ENCODE results near the gene TUBGCP2. TPM values are rescaled to one million over a fixed set of nuclear protein-coding genes. Genes with fewer than 3 reads are reported as not detected.

The TUBGCP2 gene
- total RNA-seq, 1 experiment from 2014 or later: 21.4 TPM

DNA sequence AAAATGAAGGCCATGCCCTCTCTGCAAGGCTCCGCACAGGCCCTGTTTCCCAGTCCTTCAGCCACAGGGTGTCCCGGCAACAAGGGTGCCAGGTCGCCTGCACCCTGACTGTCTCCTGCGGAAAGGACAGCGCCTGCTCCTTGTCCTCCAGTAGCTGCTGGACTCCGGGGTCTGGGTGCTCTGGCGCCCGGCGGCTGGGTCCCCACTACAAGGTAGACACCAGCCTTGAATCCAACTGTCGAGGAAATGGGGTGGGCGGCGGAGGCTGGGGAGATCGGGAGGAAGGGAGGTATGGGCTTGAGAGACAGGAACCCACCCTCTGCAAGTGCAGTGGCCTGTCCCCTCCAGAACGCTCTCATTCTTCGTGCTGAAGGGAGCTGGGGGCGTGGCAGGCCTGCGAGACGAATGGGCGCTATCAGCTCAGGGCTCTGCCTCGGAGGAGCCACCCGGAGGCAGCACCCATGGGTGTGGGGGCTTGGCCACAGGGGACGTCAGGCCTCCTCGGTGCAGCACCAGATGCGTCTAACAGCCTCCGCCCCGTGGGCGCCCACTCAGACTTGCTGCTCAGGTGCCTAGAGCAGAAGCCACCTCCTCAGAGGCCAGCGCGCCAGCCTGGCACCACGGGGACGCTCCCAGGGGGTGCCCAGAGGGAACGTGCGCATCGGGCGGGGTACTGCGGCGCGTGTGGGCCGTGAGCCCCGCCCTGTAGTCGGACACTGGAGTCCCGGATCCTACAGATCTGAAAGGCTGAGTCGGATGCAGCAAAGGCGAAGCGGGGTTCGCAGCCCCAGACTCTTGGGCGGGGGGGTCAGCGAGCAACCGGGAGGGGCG is 47.6 kb downstream of the TUBGCP2 start:
- H2AFZ ChIP-seq (ENCODE audit: low read length): peak overlapping the region; percentile 72
- peaks cover 35% of the 10 kb centered on the region for H3K4me1 ChIP-seq (ENCODE audit: low read length)
- H4K20me1 ChIP-seq (ENCODE audit: insufficient read depth, low read depth, low read length): no peaks in the 10 kb centered on the region
- DNase-seq: peak; percentile 86
- H3K4me2 ChIP-seq (ENCODE audit: low read depth, low read length, poor library complexity, severe bottlenecking): peak overlapping the region; percentile 89
- no peaks in the 10 kb centered on the region for H3K9me3 ChIP-seq (ENCODE audit: low read length)
- peak overlapping the region; percentile 72 for H3K4me3 ChIP-seq (ENCODE audit: low read length)
- H3K36me3 ChIP-seq (ENCODE audit: insufficient read depth, low read length): no peaks in the 10 kb centered on the region
- H3K27me3 ChIP-seq (ENCODE audit: low read length): no peaks in the 10 kb centered on the region
- H3K9ac ChIP-seq (ENCODE audit: low read length): peak overlapping the region; percentile 96
- no peaks in the 10 kb centered on the region for H3K9me2 ChIP-seq (replicated peaks; ENCODE audit: insufficient read depth, low read length)
- no peaks in the 10 kb centered on the region for H3K79me2 ChIP-seq (ENCODE audit: low read length)
- H3K27ac ChIP-seq (ENCODE audit: low read length): 0 out of 2 replicates have a peak overlapping the region, but pooled peaks have one; percentile 51

DNA sequence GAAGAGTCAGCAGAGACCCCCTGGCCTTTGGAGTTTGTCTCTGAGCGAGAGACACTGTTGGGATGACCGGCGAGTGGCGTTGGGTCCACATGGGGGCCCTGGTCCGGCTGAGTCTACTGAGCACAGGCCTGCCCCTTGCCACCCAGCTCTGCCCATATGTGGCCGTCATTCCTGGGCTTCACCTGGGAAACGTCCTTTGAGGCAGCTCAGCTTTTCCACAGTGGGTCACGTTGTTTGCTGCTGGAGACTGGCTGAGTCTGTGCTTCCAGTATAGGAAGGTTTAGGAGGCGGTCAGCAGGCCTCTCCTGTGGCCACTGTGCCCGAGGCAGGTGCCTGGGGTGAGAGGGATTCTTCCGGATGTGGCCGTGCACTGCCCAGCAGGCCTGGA is 49.1 kb downstream of the TUBGCP2 start:
- no peak overlapping the region for H3K27ac ChIP-seq (ENCODE audit: low read length)
- H3K27me3 ChIP-seq (ENCODE audit: low read length): no peaks in the 10 kb centered on the region
- no peak for DNase-seq
- no peak overlapping the region for H3K4me3 ChIP-seq (ENCODE audit: low read length)
- peaks cover 35% of the 10 kb centered on the region for H3K4me1 ChIP-seq (ENCODE audit: low read length)
- no peak overlapping the region for H2AFZ ChIP-seq (ENCODE audit: low read length)
- no peaks in the 10 kb centered on the region for H3K79me2 ChIP-seq (ENCODE audit: low read length)
- peak overlapping the region; percentile 4 for H3K4me2 ChIP-seq (ENCODE audit: low read depth, low read length, poor library complexity, severe bottlenecking)
- H3K36me3 ChIP-seq (ENCODE audit: insufficient read depth, low read length): no peaks in the 10 kb centered on the region
- no peaks in the 10 kb centered on the region for H3K9me3 ChIP-seq (ENCODE audit: low read length)
- no peaks in the 10 kb centered on the region for H4K20me1 ChIP-seq (ENCODE audit: insufficient read depth, low read depth, low read length)
- H3K9me2 ChIP-seq (replicated peaks; ENCODE audit: insufficient read depth, low read length): no peaks in the 10 kb centered on the region
- peak overlapping the region; percentile 18; the same call in 1 of the 2 replicates for H3K9ac ChIP-seq (ENCODE audit: low read length)

DNA sequence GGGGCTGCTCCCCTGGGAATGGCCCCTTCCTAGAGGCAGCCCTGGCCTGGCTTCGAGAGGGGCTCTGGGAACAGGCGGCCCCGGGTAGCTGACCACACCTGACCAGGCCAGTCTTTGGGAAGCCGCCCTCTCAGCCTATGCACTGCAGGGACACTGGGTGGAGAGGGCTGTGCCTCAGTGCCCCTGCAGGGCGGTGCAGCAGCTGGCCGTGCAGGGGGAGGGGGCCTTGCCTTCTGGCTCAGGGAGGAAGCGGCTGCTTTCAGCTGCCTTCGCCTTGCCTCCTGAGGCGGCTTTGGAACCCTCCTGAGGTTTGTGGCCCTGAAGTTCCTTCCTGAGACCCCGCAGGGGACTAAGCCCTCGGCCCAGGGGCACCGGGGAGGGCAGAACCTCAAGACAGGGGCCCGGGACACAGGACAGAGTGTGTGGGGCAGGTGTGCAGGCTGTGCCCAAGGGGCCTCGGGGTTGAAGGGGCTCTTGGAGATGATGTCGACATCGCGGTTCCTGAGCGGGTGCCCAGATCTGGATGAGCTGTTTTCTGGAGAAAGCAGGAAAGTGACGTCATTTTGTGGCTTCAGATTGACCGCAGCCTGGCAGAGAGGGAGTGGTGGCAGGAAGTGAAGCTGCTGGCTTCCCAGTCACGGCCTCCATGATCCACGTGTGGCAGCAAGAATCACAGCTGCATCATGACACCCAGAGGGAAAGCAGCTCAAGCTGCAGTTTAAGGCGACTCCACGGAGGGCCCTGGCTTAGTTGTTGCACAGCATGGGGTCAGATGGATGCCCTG is 49.7 kb downstream of the TUBGCP2 start:
- Histone ChIP-seq H3K79me2 (ENCODE audit: low read length) (no peaks in the 10 kb centered on the region), H3K4me3 (ENCODE audit: low read length) (no peak overlapping the region), H3K9me2 (replicated peaks; ENCODE audit: insufficient read depth, low read length) (no peaks in the 10 kb centered on the region), H3K9me3 (ENCODE audit: low read length) (no peaks in the 10 kb centered on the region), H3K27ac (ENCODE audit: low read length) (no peak overlapping the region), H2AFZ (ENCODE audit: low read length) (no peak overlapping the region), H3K9ac (ENCODE audit: low read length) (peak overlapping the region; percentile 18; the same call in 1 of the 2 replicates), H4K20me1 (ENCODE audit: insufficient read depth, low read depth, low read length) (no peaks in the 10 kb centered on the region), H3K4me2 (ENCODE audit: low read depth, low read length, poor library complexity, severe bottlenecking) (peak overlapping the region; percentile 4), H3K27me3 (ENCODE audit: low read length) (no peaks in the 10 kb centered on the region), H3K36me3 (ENCODE audit: insufficient read depth, low read length) (no peaks in the 10 kb centered on the region), H3K4me1 (ENCODE audit: low read length) (peaks cover 35% of the 10 kb centered on the region)
- DNase-seq: no peak

DNA sequence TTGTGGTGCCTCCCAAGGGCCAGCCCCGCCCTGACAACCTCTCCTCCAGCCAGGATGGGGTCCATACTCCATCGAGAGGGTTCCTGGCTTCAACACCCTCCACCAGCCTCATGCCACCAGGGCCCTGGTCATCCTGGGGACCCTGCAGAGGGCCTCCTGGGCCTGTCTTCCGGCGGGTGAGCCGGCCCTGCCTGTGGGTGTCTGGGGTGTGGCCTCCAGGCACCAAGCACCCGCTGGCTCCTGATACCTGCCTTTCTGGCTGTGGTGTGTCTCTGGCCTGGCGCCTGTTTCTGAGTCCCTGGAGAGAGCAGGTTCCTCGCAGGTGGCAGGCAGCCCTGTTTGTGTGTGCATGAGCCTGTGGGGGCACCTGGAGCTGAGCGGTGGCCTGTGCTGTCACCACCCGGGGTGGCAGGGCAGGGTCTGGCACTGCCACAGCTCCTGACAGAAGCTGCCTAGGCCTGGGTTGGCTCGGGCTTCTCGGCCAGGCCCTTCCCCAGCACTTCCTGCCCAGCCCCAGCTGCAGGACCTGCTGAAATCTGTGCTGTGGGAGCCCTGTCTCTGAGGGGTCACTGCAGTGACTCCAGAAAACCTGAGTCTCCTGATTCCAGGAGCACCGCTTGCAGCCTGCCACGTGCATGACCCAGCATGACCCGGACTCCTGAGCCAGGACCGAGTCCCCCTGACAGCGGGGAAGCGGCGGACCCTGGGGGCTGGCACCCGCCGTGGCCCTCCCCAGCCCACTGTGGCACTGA is 50.4 kb downstream of the TUBGCP2 start:
- peak overlapping the region; percentile 41 for H3K4me2 ChIP-seq (ENCODE audit: low read depth, low read length, poor library complexity, severe bottlenecking)
- H4K20me1 ChIP-seq (ENCODE audit: insufficient read depth, low read depth, low read length): no peaks in the 10 kb centered on the region
- peak overlapping the region; percentile 55 for H3K9ac ChIP-seq (ENCODE audit: low read length)
- H3K79me2 ChIP-seq (ENCODE audit: low read length): no peaks in the 10 kb centered on the region
- H3K27ac ChIP-seq (ENCODE audit: low read length): no peak overlapping the region
- H3K9me3 ChIP-seq (ENCODE audit: low read length): no peaks in the 10 kb centered on the region
- no peaks in the 10 kb centered on the region for H3K36me3 ChIP-seq (ENCODE audit: insufficient read depth, low read length)
- peak overlapping the region; percentile 18; the same call in 1 of the 2 replicates for H3K4me3 ChIP-seq (ENCODE audit: low read length)
- H2AFZ ChIP-seq (ENCODE audit: low read length): peak overlapping the region; percentile 37; the same call in 1 of the 2 replicates
- no peaks in the 10 kb centered on the region for H3K27me3 ChIP-seq (ENCODE audit: low read length)
- DNase-seq: peak; percentile 70
- no peaks in the 10 kb centered on the region for H3K9me2 ChIP-seq (replicated peaks; ENCODE audit: insufficient read depth, low read length)
- peaks cover 35% of the 10 kb centered on the region for H3K4me1 ChIP-seq (ENCODE audit: low read length)

DNA sequence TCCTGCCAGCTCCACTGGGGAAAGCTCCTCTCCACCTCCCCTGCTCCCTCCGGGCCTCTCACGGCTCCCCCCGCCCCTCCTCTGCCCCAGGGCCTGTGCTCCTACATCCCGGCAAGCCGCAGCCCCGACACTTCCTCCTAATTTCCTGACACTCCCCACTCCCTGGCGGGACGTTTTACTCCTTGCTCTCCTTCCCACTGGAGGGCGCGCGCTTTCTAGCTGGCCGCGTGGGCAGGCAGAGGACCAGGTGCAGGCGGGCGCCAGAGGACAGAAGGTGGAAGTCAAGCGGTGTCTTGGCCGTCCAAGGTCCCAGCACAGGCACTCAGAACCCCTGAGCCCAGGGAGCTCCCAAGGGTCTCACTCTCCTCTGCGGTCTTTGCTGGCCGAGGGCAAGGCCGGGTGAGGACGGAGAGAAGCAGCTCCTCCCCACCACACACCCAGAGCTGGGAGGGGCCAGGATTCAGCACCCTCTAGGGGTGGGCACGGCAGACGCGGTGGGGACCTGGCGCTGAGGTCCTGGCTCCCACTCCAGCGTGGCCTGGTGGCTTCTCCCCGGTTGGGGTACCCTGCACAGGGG is 51.1 kb downstream of the TUBGCP2 start:
- H3K27me3 ChIP-seq (ENCODE audit: low read length): no peaks in the 10 kb centered on the region
- peak; percentile 64 for DNase-seq
- H3K36me3 ChIP-seq (ENCODE audit: insufficient read depth, low read length): no peaks in the 10 kb centered on the region
- H3K4me2 ChIP-seq (ENCODE audit: low read depth, low read length, poor library complexity, severe bottlenecking): peak overlapping the region; percentile 41
- no peaks in the 10 kb centered on the region for H3K9me2 ChIP-seq (replicated peaks; ENCODE audit: insufficient read depth, low read length)
- H3K9ac ChIP-seq (ENCODE audit: low read length): peak overlapping the region; percentile 55
- no peak overlapping the region for H3K27ac ChIP-seq (ENCODE audit: low read length)
- peaks cover 35% of the 10 kb centered on the region for H3K4me1 ChIP-seq (ENCODE audit: low read length)
- H3K4me3 ChIP-seq (ENCODE audit: low read length): peak overlapping the region; percentile 18; the same call in 1 of the 2 replicates
- no peaks in the 10 kb centered on the region for H4K20me1 ChIP-seq (ENCODE audit: insufficient read depth, low read depth, low read length)
- no peaks in the 10 kb centered on the region for H3K9me3 ChIP-seq (ENCODE audit: low read length)
- H2AFZ ChIP-seq (ENCODE audit: low read length): peak overlapping the region; percentile 37; the same call in 1 of the 2 replicates
- no peaks in the 10 kb centered on the region for H3K79me2 ChIP-seq (ENCODE audit: low read length)

DNA sequence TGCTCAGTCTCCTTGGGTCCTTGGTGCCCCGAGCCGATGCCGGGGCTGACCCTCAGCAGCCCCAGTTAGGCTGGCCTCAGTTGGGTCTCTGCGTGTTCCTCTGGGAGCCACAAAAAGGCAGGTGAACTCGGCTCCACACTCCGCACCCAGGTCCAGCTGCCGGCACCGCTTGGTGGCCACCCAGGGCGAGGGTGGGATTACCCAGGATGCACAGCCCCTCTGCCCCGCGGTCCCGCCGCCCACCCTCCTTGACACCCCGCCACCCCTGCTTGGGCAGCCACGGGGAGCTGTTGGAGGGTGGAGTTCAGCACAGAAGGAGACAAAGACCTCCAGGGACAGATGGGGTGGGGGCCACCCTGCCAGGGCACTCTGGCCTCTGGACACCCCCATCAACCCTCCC is 53.3 kb downstream of the TUBGCP2 start:
- no peak for DNase-seq
- no peaks in the 10 kb centered on the region for H3K36me3 ChIP-seq (ENCODE audit: insufficient read depth, low read length)
- H3K79me2 ChIP-seq (ENCODE audit: low read length): no peaks in the 10 kb centered on the region
- no peaks in the 10 kb centered on the region for H3K9me2 ChIP-seq (replicated peaks; ENCODE audit: insufficient read depth, low read length)
- H3K4me3 ChIP-seq (ENCODE audit: low read length): no peak overlapping the region
- H3K4me1 ChIP-seq (ENCODE audit: low read length): peaks cover 26% of the 10 kb centered on the region
- no peaks in the 10 kb centered on the region for H3K9me3 ChIP-seq (ENCODE audit: low read length)
- no peak overlapping the region for H3K4me2 ChIP-seq (ENCODE audit: low read depth, low read length, poor library complexity, severe bottlenecking)
- H3K9ac ChIP-seq (ENCODE audit: low read length): no peak overlapping the region
- no peak overlapping the region for H3K27ac ChIP-seq (ENCODE audit: low read length)
- no peaks in the 10 kb centered on the region for H4K20me1 ChIP-seq (ENCODE audit: insufficient read depth, low read depth, low read length)
- H3K27me3 ChIP-seq (ENCODE audit: low read length): no peaks in the 10 kb centered on the region
- H2AFZ ChIP-seq (ENCODE audit: low read length): no peak overlapping the region

DNA sequence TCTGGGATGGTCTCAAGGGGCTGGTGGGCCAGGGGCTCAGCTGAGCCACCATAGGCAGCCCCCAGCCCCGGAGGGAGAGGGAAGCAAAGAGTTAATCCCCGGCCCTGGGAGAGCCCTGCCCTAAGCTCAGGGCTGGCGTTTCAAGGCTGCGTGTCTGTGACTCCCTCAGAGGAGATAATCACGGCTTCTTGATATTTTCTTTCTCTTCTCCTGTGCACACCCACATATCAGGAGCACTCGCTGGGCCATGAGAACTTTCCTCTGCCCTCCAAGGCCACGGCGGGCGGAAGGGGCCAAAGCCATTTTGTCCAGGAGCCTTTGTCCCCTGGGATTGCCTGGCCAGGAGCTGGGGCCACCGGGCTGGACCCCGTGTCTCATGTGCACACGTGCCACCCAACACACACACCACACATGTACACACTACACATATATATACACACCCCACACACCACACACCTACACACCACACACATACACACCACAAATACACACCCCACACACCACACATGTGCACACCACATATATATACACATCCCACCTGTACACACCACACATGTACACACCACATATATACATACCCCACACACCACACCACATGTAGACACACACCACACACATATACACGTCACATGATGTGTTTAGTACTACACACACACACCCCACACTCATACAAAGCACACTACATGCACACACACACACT is 54.1 kb downstream of the TUBGCP2 start:
- Histone ChIP-seq H3K27ac (ENCODE audit: low read length) (no peak overlapping the region), H3K9ac (ENCODE audit: low read length) (no peak overlapping the region), H3K4me1 (ENCODE audit: low read length) (peaks cover 26% of the 10 kb centered on the region), H3K4me2 (ENCODE audit: low read depth, low read length, poor library complexity, severe bottlenecking) (no peak overlapping the region), H3K79me2 (ENCODE audit: low read length) (no peaks in the 10 kb centered on the region), H3K27me3 (ENCODE audit: low read length) (no peaks in the 10 kb centered on the region), H2AFZ (ENCODE audit: low read length) (no peak overlapping the region), H3K4me3 (ENCODE audit: low read length) (no peak overlapping the region), H3K36me3 (ENCODE audit: insufficient read depth, low read length) (no peaks in the 10 kb centered on the region), H4K20me1 (ENCODE audit: insufficient read depth, low read depth, low read length) (no peaks in the 10 kb centered on the region), H3K9me2 (replicated peaks; ENCODE audit: insufficient read depth, low read length) (no peaks in the 10 kb centered on the region), H3K9me3 (ENCODE audit: low read length) (no peaks in the 10 kb centered on the region)
- no peak for DNase-seq
